RWPE2 (cell line): Measurements from ENCODE around the gene LSMEM2.

ENCODE experiments used
- ATAC-seq: fragments of 200-7000 bp; cut with Tn5 transposase; 3 replicates; pipeline ENCODE4 v1.9.1; 2021; ENCODE audit warnings: low read depth
- DNase-seq: peaks from one replicate; pipeline ENCODE4 v3.0.0-alpha.2; 2020; ENCODE audit warnings: low spot score
- H3K27ac ChIP-seq: fragments of 450-650 bp; 2 replicates; pipeline ENCODE4 v1.5.1; 2017; ENCODE audit warnings: mild to moderate bottlenecking; ENCODE audit not compliant: poor library complexity, severe bottlenecking
- H3K27me3 ChIP-seq: fragments of 250-450 bp; sonication (Bioruptor Pico); 2 replicates; pipeline ENCODE4 v1.5.1; 2021; ENCODE audit warnings: mild to moderate bottlenecking, moderate library complexity; ENCODE audit not compliant: insufficient read depth, poor library complexity, severe bottlenecking
- H3K36me3 ChIP-seq: fragments of 250-450 bp; sonication (Bioruptor Pico); 2 replicates; pipeline ENCODE4 v1.5.1; 2020; ENCODE audit warnings: low read depth, mild to moderate bottlenecking, moderate library complexity
- H3K4me1 ChIP-seq: fragments of 250-450 bp; sonication (Bioruptor Pico); 2 replicates; pipeline ENCODE4 v1.5.1; 2021; ENCODE audit warnings: mild to moderate bottlenecking, moderate library complexity; ENCODE audit not compliant: insufficient read depth, poor library complexity, severe bottlenecking
- H3K4me3 ChIP-seq: fragments of 250-450 bp; sonication (Bioruptor Pico); 2 replicates; pipeline ENCODE4 v1.5.1; 2021; ENCODE audit warnings: mild to moderate bottlenecking, moderate library complexity; ENCODE audit not compliant: severe bottlenecking
- H3K9me3 ChIP-seq: fragments of 250-450 bp; sonication (Bioruptor Pico); 2 replicates; pipeline ENCODE4 v1.5.1; 2021; ENCODE audit warnings: mild to moderate bottlenecking, moderate library complexity; ENCODE audit not compliant: severe bottlenecking
- CTCF ChIP-seq: fragments of 450-650 bp; IDR thresholded peaks from one replicate; pipeline ENCODE4 v1.5.1; 2017; ENCODE audit warnings: mild to moderate bottlenecking, moderate library complexity; ENCODE audit not compliant: poor library complexity, severe bottlenecking

Gene LSMEM2

GRCh38 chr3:50232303-50232702, 46.6 kb upstream of the LSMEM2 start:
- TF ChIP-seq CTCF = no peak
- no peaks in the 10 kb centered on the region for H3K27me3 ChIP-seq
- H3K9me3 ChIP-seq = no peaks in the 10 kb centered on the region
- no peaks in the 10 kb centered on the region for H3K36me3 ChIP-seq
- DNase-seq (no peak), ATAC-seq (no peak)
- peaks cover 4% of the 10 kb centered on the region for H3K4me1 ChIP-seq
- H3K4me3 ChIP-seq = no peak overlapping the region
- H3K27ac ChIP-seq = no peak overlapping the region

GRCh38 chr3:50233176-50233575, 45.7 kb upstream of the LSMEM2 start:
- no peaks in the 10 kb centered on the region for H3K9me3 ChIP-seq
- no peaks in the 10 kb centered on the region for H3K27me3 ChIP-seq
- no peak overlapping the region for H3K4me3 ChIP-seq
- DNase-seq (no peak), ATAC-seq (no peak)
- peaks cover under 1% of the 10 kb centered on the region for H3K4me1 ChIP-seq
- no peak overlapping the region for H3K27ac ChIP-seq
- TF ChIP-seq CTCF = no peak
- H3K36me3 ChIP-seq = no peaks in the 10 kb centered on the region

- ATAC-seq (peak; percentile 93), DNase-seq (peak; percentile 99)
- Histone ChIP-seq H3K4me3 (peak within 1 kb of the TSS; percentile 89), H3K9me3 (no peaks in the 10 kb centered on the region), H3K36me3 (peaks cover 17% of the 10 kb centered on the region), H3K27me3 (no peaks in the 10 kb centered on the region), H3K27ac (peak within 1 kb of the TSS; percentile 88), H3K4me1 (no peaks in the 10 kb centered on the region)
- TF ChIP-seq CTCF = no peak
Measured at GRCh38 chr3:50235716-50236483, 43.0 kb upstream of the LSMEM2 start, which contains the start of gene GNAI2. GNAI2 (plus strand) TSS chr3:50236204; CDS start chr3:50236336, 132 bp downstream.

- peak overlapping the region; percentile 88 for H3K27ac ChIP-seq
- DNase-seq = no peak
- no peak for ATAC-seq
- TF ChIP-seq CTCF = no peak
- H3K4me3 ChIP-seq = peak overlapping the region; percentile 89
- H3K36me3 ChIP-seq = peaks cover 17% of the 10 kb centered on the region
- H3K9me3 ChIP-seq = no peaks in the 10 kb centered on the region
- no peaks in the 10 kb centered on the region for H3K27me3 ChIP-seq
- no peaks in the 10 kb centered on the region for H3K4me1 ChIP-seq
Measured at GRCh38 chr3:50236484-50237132, 42.3 kb upstream of the LSMEM2 start.
